Left kidney (tissue), 2 donors: ENCODE data around the gene FOXO3. TPM values are rescaled to one million over a fixed set of nuclear protein-coding genes. Genes with fewer than 3 reads are reported as not detected.

ENCODE experiments used
- DNase-seq: peaks from one replicate; pipeline ENCODE4 v3.0.0-alpha.2; 2013
- polyA plus RNA-seq: library from polyadenylated mRNA; unstranded; fragments of 120-200 nt; gene quantifications from one replicate; pipeline ENCODE4 v1.2.1, GENCODE V29; 2013; ENCODE audit not compliant: insufficient read length

FOXO3 gene
- polyA plus RNA-seq, 1 donor = 51.8 TPM

GRCh38 chr6:108574457-108575141, 13.9 kb downstream of the FOXO3 start:
- no peak for DNase-seq

- DNase-seq = no peak
These were observed 15.3 kb downstream of the FOXO3 start for GRCh38 chr6:108575905-108576494.

GRCh38 chr6:108576709-108577108, 16.0 kb downstream of the FOXO3 start:
- DNase-seq = no peak

GRCh38 chr6:108578166-108578565, 17.4 kb downstream of the FOXO3 start:
- DNase-seq = no peak

- no peak for DNase-seq
These were observed 18.0 kb downstream of the FOXO3 start for GRCh38 chr6:108578595-108579327.

- DNase-seq = no peak
These were observed 18.6 kb downstream of the FOXO3 start for GRCh38 chr6:108579328-108579721.

- no peak for DNase-seq
These were observed 19.9 kb downstream of the FOXO3 start for GRCh38 chr6:108580646-108581045.

GRCh38 chr6:108581237-108581931, 20.7 kb downstream of the FOXO3 start:
- no peak for DNase-seq

- DNase-seq = no peak
These were observed 21.3 kb downstream of the FOXO3 start for GRCh38 chr6:108581932-108582475.

GRCh38 chr6:108582618-108583017, 21.9 kb downstream of the FOXO3 start:
- DNase-seq = no peak

- no peak for DNase-seq
These were observed 23.6 kb downstream of the FOXO3 start for GRCh38 chr6:108584323-108584722.

GRCh38 chr6:108585359-108585758, 24.6 kb downstream of the FOXO3 start:
- DNase-seq = no peak

- no peak for DNase-seq
These were observed 25.3 kb downstream of the FOXO3 start for GRCh38 chr6:108585921-108586536.

GRCh38 chr6:108587258-108588059, 26.7 kb downstream of the FOXO3 start:
- DNase-seq = no peak

- no peak for DNase-seq
These were observed 27.9 kb downstream of the FOXO3 start for GRCh38 chr6:108588586-108588985.

- peak; percentile 73 for DNase-seq
These were observed 28.6 kb downstream of the FOXO3 start for GRCh38 chr6:108589244-108589791.

GRCh38 chr6:108591040-108591816, 30.5 kb downstream of the FOXO3 start:
- no peak for DNase-seq

- DNase-seq = peak; percentile 74
These were observed 31.9 kb downstream of the FOXO3 start for GRCh38 chr6:108592371-108593337.

- DNase-seq = no peak
These were observed 33.4 kb downstream of the FOXO3 start for GRCh38 chr6:108594151-108594550.
